Gastroesophageal sphincter (tissue), 4 donors: Measurements from ENCODE around the gene NAP1L1. TPM values are rescaled to one million over a fixed set of nuclear protein-coding genes. Genes with fewer than 3 reads are reported as not detected.

Experiments
- ATAC-seq: fragments of 150-250 bp; one replicate; pipeline ENCODE4 v1.9.1; 2016; ENCODE audit warnings: mild to moderate bottlenecking, moderate library complexity
- H3K27ac ChIP-seq, 4 donors: fragments of 200-600 bp; sonication (generic) in 3 of 4; 1 replicate in 3 of 4; 2 replicates in 1 of 4; pipeline ENCODE4 v1.5.1; 2016 to 2019
- H3K27me3 ChIP-seq: fragments of 200-600 bp; sonication (generic); one replicate; pipeline ENCODE4 v1.5.1; 2019
- H3K36me3 ChIP-seq, 2 donors: fragments of 200-600 bp; sonication (generic); one replicate each; pipeline ENCODE4 v1.5.1; 2019; ENCODE audit warnings: control low read depth in 1 of 2
- H3K4me1 ChIP-seq, 3 donors: fragments of 200-600 bp; sonication (generic); 1 replicate in 2 of 3; 2 replicates in 1 of 3; pipeline ENCODE4 v1.5.1; 2016 to 2019; ENCODE audit warnings: control low read depth in 2 of 3
- H3K4me3 ChIP-seq, 2 donors: fragments of 200-600 bp; sonication (generic); one replicate each; pipeline ENCODE4 v1.5.1; 2019; ENCODE audit warnings: mild to moderate bottlenecking in 1 of 2, moderate library complexity in 1 of 2
- H3K9me3 ChIP-seq, 3 donors: fragments of 200-600 bp; sonication (generic); one replicate each; pipeline ENCODE4 v1.5.1; 2017 to 2019; ENCODE audit warnings: control low read depth in 2 of 3
- CTCF ChIP-seq, 4 experiments: fragments of 200-600 bp in 2 of 4; fragments of 450-650 bp in 2 of 4; sonication (generic) in 1 of 4; IDR thresholded peaks; one replicate each; pipeline ENCODE4 v1.5.1; 2017 to 2019; ENCODE audit warnings: antibody characterized with exemption in 4 of 4, mild to moderate bottlenecking in 2 of 4, moderate library complexity in 2 of 4
- EP300 ChIP-seq: sonication (generic); formaldehyde crosslinking; IDR thresholded peaks from one replicate; pipeline ENCODE4 v1.6.1; 2017; ENCODE audit warnings: antibody characterized with exemption, mild to moderate bottlenecking
- POLR2A ChIP-seq, 2 donors: fragments of 450-650 bp; IDR thresholded peaks; one replicate each; pipeline ENCODE4 v1.6.1; 2017; ENCODE audit warnings: antibody characterized with exemption in 2 of 2, mild to moderate bottlenecking in 2 of 2, moderate library complexity in 1 of 2
- POLR2AphosphoS5 ChIP-seq: sonication (generic); formaldehyde crosslinking; IDR thresholded peaks from one replicate; pipeline ENCODE4 v1.6.1; 2017; ENCODE audit warnings: antibody characterized with exemption
- WGBS, 2 donors: methylation state at CpG; one replicate each; pipeline ENCODE4 v1.1.5; 2018; ENCODE audit warnings: low coverage in 1 of 2; 5-methylcytosine and 5-hydroxymethylcytosine counted together
- total RNA-seq, 4 donors: library from RNA; depleted of rRNA; stranded (reverse); fragments of >200 nt; gene quantifications; one replicate each; pipeline ENCODE4 v1.1.0, GENCODE V29; 2016

NAP1L1 gene
- total RNA-seq = 100 to 1,000 TPM; 329 to 486 (median 395) TPM

GRCh38 chr12:76083904-76084862 lies at the start of gene NAP1L1:
TSS of gene NAP1L1 (minus strand) at chr12:76084685. CDS start at chr12:76074219, 10,466 bp downstream.
- no CpG with 5 or more reads among the region's 100 CpGs for WGBS, 2 donors
- peak within 1 kb of the TSS; percentile 54 to 83 for H3K4me3 ChIP-seq
- H3K27me3 ChIP-seq = no peaks in the 10 kb centered on the region
- peak; percentile 90 to 93 for TF ChIP-seq POLR2A (IDR thresholded peaks at IDR 0.05)
- TF ChIP-seq EP300 = no peak
- TF ChIP-seq POLR2AphosphoS5 = peak; percentile 97
- TF ChIP-seq CTCF (IDR thresholded peaks at IDR 0.05) = no peak
- peak within 1 kb of the TSS; percentile 96 to 98 (median 98) for H3K27ac ChIP-seq
- H3K36me3 ChIP-seq = peaks cover 0 to 1% of the 10 kb centered on the region in 2 donors
- peak; percentile 97 for ATAC-seq
- peaks cover 0 to 32% (median 2%) of the 10 kb centered on the region in 3 donors for H3K4me1 ChIP-seq
- peaks cover 0 to under 1% (median 0%) of the 10 kb centered on the region in 3 donors for H3K9me3 ChIP-seq

- Histone ChIP-seq H3K27me3 (no peaks in the 10 kb centered on the region), H3K4me1 (no peaks in the 10 kb centered on the region), H3K27ac (no peak overlapping the region), H3K9me3 (no peaks in the 10 kb centered on the region), H3K36me3 (no peaks in the 10 kb centered on the region), H3K4me3 (no peak overlapping the region)
- WGBS, 2 donors = 85 to 100% methylated on average over 4 to 5 of the region's 5 CpGs
- TF ChIP-seq POLR2A (IDR thresholded peaks at IDR 0.05) = no peak
- TF ChIP-seq CTCF (IDR thresholded peaks at IDR 0.05) = no peak
- no peak for TF ChIP-seq POLR2AphosphoS5
- TF ChIP-seq EP300 = no peak
- no peak for ATAC-seq
Measured at GRCh38 chr12:76127588-76127987, 43.1 kb upstream of the NAP1L1 start.

GRCh38 chr12:76124456-76124855 lies 40.0 kb upstream of the NAP1L1 start:
- Histone ChIP-seq H3K4me3 (no peak overlapping the region), H3K4me1 (no peaks in the 10 kb centered on the region), H3K9me3 (no peaks in the 10 kb centered on the region), H3K27ac (no peak overlapping the region), H3K27me3 (no peaks in the 10 kb centered on the region), H3K36me3 (no peaks in the 10 kb centered on the region)
- no peak for ATAC-seq
- 75% methylated on average over 5 of the region's 5 CpGs; no CpG with 5 or more reads in 1 of the 2 donors for WGBS, 2 donors
- TF ChIP-seq CTCF (IDR thresholded peaks at IDR 0.05) = no peak
- no peak for TF ChIP-seq EP300
- TF ChIP-seq POLR2AphosphoS5 = no peak
- no peak for TF ChIP-seq POLR2A (IDR thresholded peaks at IDR 0.05)

GRCh38 chr12:76123259-76124212 lies 39.1 kb upstream of the NAP1L1 start:
- WGBS, 2 donors = 47 to 58% methylated on average over 4 of the region's 4 CpGs
- H3K27ac ChIP-seq = no peak overlapping the region
- H3K4me3 ChIP-seq = no peak overlapping the region
- no peak for TF ChIP-seq EP300
- TF ChIP-seq POLR2A (IDR thresholded peaks at IDR 0.05) = no peak
- no peak for TF ChIP-seq POLR2AphosphoS5
- no peak for TF ChIP-seq CTCF (IDR thresholded peaks at IDR 0.05)
- no peak for ATAC-seq
- H3K36me3 ChIP-seq = no peaks in the 10 kb centered on the region
- H3K27me3 ChIP-seq = no peaks in the 10 kb centered on the region
- H3K4me1 ChIP-seq = no peaks in the 10 kb centered on the region
- no peaks in the 10 kb centered on the region for H3K9me3 ChIP-seq
